Measurements from ENCODE around the gene GRIN2B. TPM values are rescaled to one million over a fixed set of nuclear protein-coding genes. Genes with fewer than 3 reads are reported as not detected.

Gene GRIN2B
- total and polyA plus RNA-seq, 10 of the 15 experiments (the other 5 are each of a cell fraction or from before 2014, with no cell fraction given): under 0.01 TPM; not detected in 9

GRCh38 chr12:13992585-13992984, 11.2 kb upstream of the GRIN2B start:
- POLR2A ChIA-PET: no interaction called here

More at GRCh38 chr12:13992585-13992984, 11.2 kb upstream of the GRIN2B start:
- H3K4me1 ChIP-seq (ENCODE audit: control insufficient read depth, insufficient read depth, low read length): no peaks in the 10 kb centered on the region
- CTCF ChIA-PET: no interaction called here
- H3K9me3 ChIP-seq (replicated peaks; ENCODE audit: control insufficient read depth, insufficient read depth, low read length): no peaks in the 10 kb centered on the region
- no peak overlapping the region for H3K4me2 ChIP-seq (ENCODE audit: control insufficient read depth, insufficient read depth)
- no peak for TF ChIP-seq ZZZ3 (IDR thresholded peaks at IDR 0.05; ENCODE audit: control insufficient read depth, insufficient read length, low read depth)
- no peak for TF ChIP-seq CHD4 (IDR thresholded peaks at IDR 0.05)
- no peak for TF ChIP-seq BCL3 (IDR thresholded peaks at IDR 0.05; ENCODE audit: borderline replicate concordance, insufficient read depth, low read depth, low read length, poor library complexity, severe bottlenecking)
- no peak for TF ChIP-seq TCF3 (IDR thresholded peaks at IDR 0.05; ENCODE audit: borderline replicate concordance, insufficient read depth, low read depth, low read length)
- no peak for TF ChIP-seq MTA3 (IDR thresholded peaks at IDR 0.05; ENCODE audit: borderline replicate concordance, low read length)
- TF ChIP-seq EED (IDR thresholded peaks at IDR 0.05; ENCODE audit: low read depth): no peak
- TF ChIP-seq, protein P1, sequence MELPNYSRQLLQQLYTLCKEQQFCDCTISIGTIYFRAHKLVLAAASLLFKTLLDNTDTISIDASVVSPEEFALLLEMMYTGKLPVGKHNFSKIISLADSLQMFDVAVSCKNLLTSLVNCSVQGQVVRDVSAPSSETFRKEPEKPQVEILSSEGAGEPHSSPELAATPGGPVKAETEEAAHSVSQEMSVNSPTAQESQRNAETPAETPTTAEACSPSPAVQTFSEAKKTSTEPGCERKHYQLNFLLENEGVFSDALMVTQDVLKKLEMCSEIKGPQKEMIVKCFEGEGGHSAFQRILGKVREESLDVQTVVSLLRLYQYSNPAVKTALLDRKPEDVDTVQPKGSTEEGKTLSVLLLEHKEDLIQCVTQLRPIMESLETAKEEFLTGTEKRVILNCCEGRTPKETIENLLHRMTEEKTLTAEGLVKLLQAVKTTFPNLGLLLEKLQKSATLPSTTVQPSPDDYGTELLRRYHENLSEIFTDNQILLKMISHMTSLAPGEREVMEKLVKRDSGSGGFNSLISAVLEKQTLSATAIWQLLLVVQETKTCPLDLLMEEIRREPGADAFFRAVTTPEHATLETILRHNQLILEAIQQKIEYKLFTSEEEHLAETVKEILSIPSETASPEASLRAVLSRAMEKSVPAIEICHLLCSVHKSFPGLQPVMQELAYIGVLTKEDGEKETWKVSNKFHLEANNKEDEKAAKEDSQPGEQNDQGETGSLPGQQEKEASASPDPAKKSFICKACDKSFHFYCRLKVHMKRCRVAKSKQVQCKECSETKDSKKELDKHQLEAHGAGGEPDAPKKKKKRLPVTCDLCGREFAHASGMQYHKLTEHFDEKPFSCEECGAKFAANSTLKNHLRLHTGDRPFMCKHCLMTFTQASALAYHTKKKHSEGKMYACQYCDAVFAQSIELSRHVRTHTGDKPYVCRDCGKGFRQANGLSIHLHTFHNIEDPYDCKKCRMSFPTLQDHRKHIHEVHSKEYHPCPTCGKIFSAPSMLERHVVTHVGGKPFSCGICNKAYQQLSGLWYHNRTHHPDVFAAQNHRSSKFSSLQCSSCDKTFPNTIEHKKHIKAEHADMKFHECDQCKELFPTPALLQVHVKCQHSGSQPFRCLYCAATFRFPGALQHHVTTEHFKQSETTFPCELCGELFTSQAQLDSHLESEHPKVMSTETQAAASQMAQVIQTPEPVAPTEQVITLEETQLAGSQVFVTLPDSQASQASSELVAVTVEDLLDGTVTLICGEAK (IDR thresholded peaks at IDR 0.05; ENCODE audit: borderline replicate concordance): no peak
- no peak overlapping the region for H3K4me3 ChIP-seq
- ATAC-seq: no peak
- WGBS (ENCODE audit: insufficient coverage, insufficient replicate concordance, low lambda C conversion rate, missing lambda C conversion rate): 21% methylated on average over 4 of the region's 4 CpGs
- no peaks in the 10 kb centered on the region for H3K27me3 ChIP-seq (replicated peaks in 1 of 2; ENCODE audit: control insufficient read depth in 2 of 2, insufficient read depth in 2 of 2, low read length in 1 of 2)
- H3K36me3 ChIP-seq (ENCODE audit: control insufficient read depth in 2 of 2, insufficient read depth in 2 of 2, low read length in 1 of 2): no peaks in the 10 kb centered on the region
- in situ Hi-C loops (cut with MboI): no loop called here
- SMC1A ChIA-PET (ENCODE audit: uncharacterized antibody, unreplicated experiment): no interaction called here
- H3K79me2 ChIP-seq (ENCODE audit: control insufficient read depth, insufficient read depth, low read length): no peaks in the 10 kb centered on the region
- no peak overlapping the region for H3K9ac ChIP-seq (ENCODE audit: control insufficient read depth, insufficient read depth, low read length)
- H3K27ac ChIP-seq (ENCODE audit: control insufficient read depth, insufficient read depth): no peak overlapping the region
- no peak for FAIRE-seq
- BruUV-seq (replicated peaks): no TSS peak
- H2AFZ ChIP-seq (ENCODE audit: control insufficient read depth, low read depth, low read length): no peak overlapping the region
- no peaks in the 10 kb centered on the region for H4K20me1 ChIP-seq (ENCODE audit: control insufficient read depth, insufficient read depth)
- DNase-seq (ENCODE audit: low read depth, low spot score): no peak
- RAD21 ChIA-PET (ENCODE audit: unreplicated experiment): no interaction called here
- intact Hi-C loops (cut with micrococcal nuclease; ENCODE audit: unreplicated experiment): no loop called here
